ENCODE data around the gene AHDC1.

GRCh38 chr1:27649306-27649635, 45.3 kb upstream of the AHDC1 start:
- no peak for TF ChIP-seq ZNF404 (tag by site-specific recombination; IDR thresholded peaks at IDR 0.05)
- no peak for TF ChIP-seq GLI2 (tag by site-specific recombination; IDR thresholded peaks at IDR 0.05; ENCODE audit: borderline replicate concordance, low read depth)
- no peak for TF ChIP-seq PATZ1 (tag by site-specific recombination; IDR thresholded peaks at IDR 0.05)
